B cell (primary cell): ENCODE data around the gene ATN1. TPM values are rescaled to one million over a fixed set of nuclear protein-coding genes. Genes with fewer than 3 reads are reported as not detected.
A peak's percentile ranks its signal among the peaks of the same experiment; 100 is the strongest.

ENCODE experiments used
- ATAC-seq: fragments of 200-7000 bp; cut with Tn5 transposase; one replicate; pipeline ENCODE4 v1.10.0; 2021; ENCODE audit warnings: low read depth, mild to moderate bottlenecking, moderate number of reproducible peaks, moderate library complexity
- CTCF ChIA-PET: fragments of 350-600 bp; sonication (Branson Sonifier 250); formaldehyde crosslinking; loops from one replicate; lab custom pipeline; 2021; ENCODE audit warnings: antibody characterized with exemption, inconsistent platforms; lab: Charles Lee
- POLR2A ChIA-PET: fragments of 350-600 bp; sonication (Branson Sonifier 250); formaldehyde crosslinking; loops from one replicate; lab custom pipeline; 2021; ENCODE audit warnings: antibody characterized with exemption; lab: Charles Lee
- DNase-seq: peaks from one replicate; pipeline ENCODE4 v3.0.0; 2013
- H2AFZ ChIP-seq: 2 replicates; pipeline ENCODE4 v1.6.1; 2012; ENCODE audit warnings: mild to moderate bottlenecking, low read depth, low read length; ENCODE audit not compliant: insufficient read depth, poor library complexity, severe bottlenecking
- H3K27ac ChIP-seq, 2 donors: 1 replicate in 1 of 2; 2 replicates in 1 of 2; pipeline ENCODE4 v1.5.1; 2012 to 2013; ENCODE audit warnings: low read length in 2 of 2, mild to moderate bottlenecking in 2 of 2, moderate library complexity in 1 of 2
- H3K27me3 ChIP-seq, 4 experiments: fragments of 200-600 bp in 1 of 4; sonication (generic) in 1 of 4; replicated peaks in 1 of 4; 1 replicate in 2 of 4; 2 replicates in 2 of 4; pipeline versions ENCODE4 v1.6.1 to v1.7.0; 2013 to 2016; ENCODE audit warnings: low read length in 3 of 4, mild to moderate bottlenecking in 2 of 4, mixed read lengths in 1 of 4, moderate library complexity in 1 of 4; ENCODE audit not compliant: insufficient read depth in 4 of 4, control insufficient read depth in 3 of 4; ENCODE audit errors: control extremely low read depth in 1 of 4
- H3K36me3 ChIP-seq, 2 experiments: replicated peaks in 1 of 2; 1 replicate in 1 of 2; 2 replicates in 1 of 2; pipeline versions ENCODE4 v1.6.1 to v1.7.1; 2013; ENCODE audit warnings: low read length in 1 of 2; ENCODE audit not compliant: insufficient read depth in 2 of 2, control insufficient read depth in 1 of 2; ENCODE audit errors: control extremely low read depth in 1 of 2, extremely low read depth in 1 of 2
- H3K4me1 ChIP-seq, 2 donors: fragments of 200-600 bp in 1 of 2; sonication (generic) in 1 of 2; 1 replicate in 1 of 2; 2 replicates in 1 of 2; pipeline versions ENCODE4 v1.5.1 to v1.6.1; 2013 to 2017; ENCODE audit warnings: low read length in 2 of 2; ENCODE audit not compliant: control insufficient read depth in 2 of 2, insufficient read depth in 2 of 2
- H3K4me2 ChIP-seq: replicated peaks from 2 replicates; pipeline ENCODE3; 2012; ENCODE audit warnings: mild to moderate bottlenecking, low read depth, low read length; ENCODE audit not compliant: poor library complexity, severe bottlenecking
- H3K4me3 ChIP-seq, 5 experiments: fragments of 200-600 bp in 1 of 5; sonication (generic) in 1 of 5; 1 replicate in 3 of 5; 2 replicates in 2 of 5; pipeline versions ENCODE4 v1.5.1 to v1.7.0; 2011 to 2016; ENCODE audit warnings: low read length in 4 of 5, mild to moderate bottlenecking in 4 of 5, low read depth in 2 of 5, control low read depth in 1 of 5, moderate library complexity in 1 of 5; ENCODE audit not compliant: insufficient read depth in 1 of 5; ENCODE audit errors: control extremely low read depth in 1 of 5, extremely low read depth in 1 of 5
- H3K79me2 ChIP-seq: fragments of 200-600 bp; sonication (generic); one replicate; pipeline ENCODE4 v1.6.0; 2016; ENCODE audit warnings: low read length; ENCODE audit not compliant: control insufficient read depth, insufficient read depth
- H3K9ac ChIP-seq: fragments of 200-600 bp; sonication (generic); 2 replicates; pipeline ENCODE4 v1.6.1; 2017; ENCODE audit warnings: mild to moderate bottlenecking, low read length, moderate library complexity
- H3K9me3 ChIP-seq, 3 donors: one replicate each; pipeline versions ENCODE4 v1.6.1 to v1.7.1; 2013; ENCODE audit warnings: low read length in 2 of 3; ENCODE audit not compliant: control insufficient read depth in 2 of 3, insufficient read depth in 1 of 3; ENCODE audit errors: control extremely low read depth in 1 of 3
- H4K20me1 ChIP-seq: 2 replicates; pipeline ENCODE4 v1.6.0; 2012; ENCODE audit warnings: mild to moderate bottlenecking, low read length; ENCODE audit not compliant: insufficient read depth, control insufficient read depth, poor library complexity, severe bottlenecking
- H3K27ac Mint-ChIP-seq: one replicate; pipeline ENCODE4 v1.8.0; 2021; ENCODE audit warnings: mixed read lengths
- H3K27me3 Mint-ChIP-seq: one replicate; pipeline ENCODE4 v1.8.0; 2021; ENCODE audit warnings: mixed read lengths
- H3K4me1 Mint-ChIP-seq: one replicate; pipeline ENCODE4 v1.8.0; 2021; ENCODE audit warnings: mixed read lengths
- H3K4me3 Mint-ChIP-seq: one replicate; pipeline ENCODE4 v1.8.0; 2021; ENCODE audit warnings: mixed read lengths
- H3K9me3 Mint-ChIP-seq: one replicate; pipeline ENCODE4 v1.8.0; 2022; ENCODE audit warnings: mixed read lengths; ENCODE audit not compliant: insufficient read depth
- WGBS: methylation state at CpG from one replicate; pipeline ENCODE4 v1.1.5; 2013; ENCODE audit warnings: missing lambda C conversion rate; ENCODE audit not compliant: insufficient coverage; 5-methylcytosine and 5-hydroxymethylcytosine counted together
- intact Hi-C: fragments of 100-400 bp; cut with micrococcal nuclease; formaldehyde crosslinking; loops from one replicate; pipeline ENCODE4 v1.10.0; 2022
- polyA plus RNA-seq: library from polyadenylated mRNA; depleted of rRNA; stranded (reverse); fragments of >200 nt; gene quantifications from 2 replicates; pipeline ENCODE4 v1.2.3, GENCODE V29; 2012
- total RNA-seq, 2 donors: library from RNA; stranded (reverse); fragments of 120-200 nt in 1 of 2; gene quantifications; 1 replicate in 1 of 2; 2 replicates in 1 of 2; pipeline versions ENCODE4 v1.2.3 to v1.2.4, GENCODE V29; 2013 to 2022
- TF ChIP-seq, protein P1 (sequence below): fragments of 200-600 bp; IDR thresholded peaks from one replicate; pipeline ENCODE4 v1.8.0; 2022; ENCODE audit warnings: antibody characterized with exemption, mild to moderate bottlenecking

ATN1 gene
- total and polyA plus RNA-seq, 2 donors (not counting 1 experiment from before 2014, with no cell fraction given), result 21.0 to 50.8 TPM

DNA sequence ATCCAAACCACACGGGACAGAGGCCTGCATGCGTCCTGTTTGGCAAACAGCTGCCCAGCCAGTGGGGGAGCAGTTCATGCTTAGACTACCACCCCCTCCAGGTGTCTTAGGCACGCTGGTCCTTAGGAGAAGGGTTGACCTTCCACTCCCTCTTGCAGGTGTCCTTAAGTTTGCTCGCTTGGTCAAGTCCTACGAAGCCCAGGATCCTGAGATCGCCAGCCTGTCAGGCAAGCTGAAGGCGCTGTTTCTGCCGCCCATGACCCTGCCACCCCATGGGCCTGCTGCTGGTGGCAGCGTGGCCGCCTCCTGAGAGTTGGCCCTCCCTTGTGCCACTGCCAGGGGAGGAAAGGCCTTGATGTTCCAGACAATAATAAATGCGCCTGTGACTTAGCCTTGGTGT lies 17.9 kb downstream of the ATN1 start:
- no peaks in the 10 kb centered on the region for H3K27me3 ChIP-seq
- no peaks in the 10 kb centered on the region for H3K9me3 ChIP-seq
- no peaks in the 10 kb centered on the region for H3K9me3 Mint-ChIP-seq
- H3K4me3 Mint-ChIP-seq, result peak overlapping the region; percentile 97
- no peaks in the 10 kb centered on the region for H4K20me1 ChIP-seq
- H3K4me1 ChIP-seq, result peaks cover 66 to 83% of the 10 kb centered on the region in 2 donors
- peak overlapping the region; percentile 89 for H3K9ac ChIP-seq
- TF ChIP-seq, protein P1, sequence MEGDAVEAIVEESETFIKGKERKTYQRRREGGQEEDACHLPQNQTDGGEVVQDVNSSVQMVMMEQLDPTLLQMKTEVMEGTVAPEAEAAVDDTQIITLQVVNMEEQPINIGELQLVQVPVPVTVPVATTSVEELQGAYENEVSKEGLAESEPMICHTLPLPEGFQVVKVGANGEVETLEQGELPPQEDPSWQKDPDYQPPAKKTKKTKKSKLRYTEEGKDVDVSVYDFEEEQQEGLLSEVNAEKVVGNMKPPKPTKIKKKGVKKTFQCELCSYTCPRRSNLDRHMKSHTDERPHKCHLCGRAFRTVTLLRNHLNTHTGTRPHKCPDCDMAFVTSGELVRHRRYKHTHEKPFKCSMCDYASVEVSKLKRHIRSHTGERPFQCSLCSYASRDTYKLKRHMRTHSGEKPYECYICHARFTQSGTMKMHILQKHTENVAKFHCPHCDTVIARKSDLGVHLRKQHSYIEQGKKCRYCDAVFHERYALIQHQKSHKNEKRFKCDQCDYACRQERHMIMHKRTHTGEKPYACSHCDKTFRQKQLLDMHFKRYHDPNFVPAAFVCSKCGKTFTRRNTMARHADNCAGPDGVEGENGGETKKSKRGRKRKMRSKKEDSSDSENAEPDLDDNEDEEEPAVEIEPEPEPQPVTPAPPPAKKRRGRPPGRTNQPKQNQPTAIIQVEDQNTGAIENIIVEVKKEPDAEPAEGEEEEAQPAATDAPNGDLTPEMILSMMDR, result no peak
- no peak for ATAC-seq
- H3K27ac ChIP-seq, result peak overlapping the region; percentile 93 to 99
- no peak overlapping the region for H2AFZ ChIP-seq
- no peaks in the 10 kb centered on the region for H3K27me3 Mint-ChIP-seq
- H3K4me3 ChIP-seq, result peak overlapping the region in 4 of 5 experiments; percentile 41 to 92 (median 64)
- ChIA-PET CTCF (interaction anchor here (0.9 to 16.6 kb wide), 11 partner anchors 8 to 208 kb away, joined by 3 to 944 read pairs (median 19); partner anchors contain the start of genes C1R, EMG1, LPCAT3 and PHB2), POLR2A (interaction anchor here (0.6 to 18.5 kb wide), 7 partner anchors 12 to 452 kb away, joined by 3 to 662 read pairs (median 7); partner anchors contain the start of genes C1RL, LPCAT3, MRPL51 and PHB2)
- peak overlapping the region; percentile 99 for H3K4me2 ChIP-seq
- intact Hi-C loops, result loop anchor here (1.0 to 10.0 kb wide), 5 partner anchors 9 to 311 kb away; partner anchors contain the start of genes C1RL, LPAR5 and LPCAT3
- peaks cover 20% of the 10 kb centered on the region for H3K79me2 ChIP-seq
- H3K4me1 Mint-ChIP-seq, result peaks cover 71% of the 10 kb centered on the region
- no peak for DNase-seq
- WGBS, result 72% methylated on average over 11 of the region's 11 CpGs
- peak overlapping the region; percentile 97 for H3K27ac Mint-ChIP-seq
- peaks cover 0 to 10% of the 10 kb centered on the region in 2 experiments for H3K36me3 ChIP-seq
